HepG2 (cell line): ENCODE data around the gene FN1. TPM values are rescaled to one million over a fixed set of nuclear protein-coding genes. Genes with fewer than 3 reads are reported as not detected.

Source experiments
- AKNA ChIP-seq: sonication (generic); formaldehyde crosslinking; IDR thresholded peaks from 2 replicates; pipeline ENCODE4 v1.4.0; 2020; ENCODE audit warnings: missing genetic modification reagents, borderline replicate concordance
- KAT2B ChIP-seq: fragments of 150-350 bp; IDR thresholded peaks from 2 replicates; pipeline ENCODE4 v1.6.1; 2014; ENCODE audit warnings: low read depth, low read length, borderline replicate concordance
- KAT8 ChIP-seq: IDR thresholded peaks from 2 replicates; pipeline ENCODE4 v1.6.1; 2016; ENCODE audit warnings: missing genetic modification reagents, missing compliant biosample characterization
- MEIS1 ChIP-seq: sonication (generic); formaldehyde crosslinking; IDR thresholded peaks from 2 replicates; pipeline ENCODE4 v1.9.0; 2021; ENCODE audit warnings: mild to moderate bottlenecking, missing genetic modification reagents, moderate library complexity, borderline replicate concordance
- PRDM4 ChIP-seq: sonication (generic); formaldehyde crosslinking; IDR thresholded peaks from 2 replicates; pipeline ENCODE4 v1.9.0; 2021; ENCODE audit warnings: missing genetic modification reagents, borderline replicate concordance
- RBM39 ChIP-seq: fragments of 200-400 bp; formaldehyde crosslinking; IDR thresholded peaks from one replicate; pipeline ENCODE4 v1.6.1; 2018; ENCODE audit warnings: antibody characterized with exemption, mild to moderate bottlenecking, low read depth, low read length; ENCODE audit not compliant: poor library complexity, severe bottlenecking
- SOX5 ChIP-seq: IDR thresholded peaks from 2 replicates; pipeline ENCODE4 v1.6.1; 2016; ENCODE audit warnings: borderline replicate concordance
- SRSF4 ChIP-seq: fragments of 200-400 bp; formaldehyde crosslinking; IDR thresholded peaks from one replicate; pipeline ENCODE4 v1.6.1; 2018; ENCODE audit warnings: mild to moderate bottlenecking, low read depth, low read length, moderate library complexity; ENCODE audit not compliant: poor library complexity, severe bottlenecking
- TBX3 ChIP-seq: fragments of 450-650 bp; IDR thresholded peaks from 2 replicates; pipeline ENCODE4 v1.6.1; 2017; ENCODE audit warnings: antibody characterized with exemption, mild to moderate bottlenecking, inconsistent platforms, borderline replicate concordance
- TP53 ChIP-seq: sonication (generic); formaldehyde crosslinking; conservative IDR thresholded peaks from 2 replicates; pipeline ENCODE4 v1.4.0; 2020; ENCODE audit warnings: missing genetic modification reagents
- ZNF12 ChIP-seq: sonication (generic); formaldehyde crosslinking; IDR thresholded peaks from 2 replicates; pipeline ENCODE4 v1.5.0; 2020; ENCODE audit warnings: missing genetic modification reagents
- ZNF496 ChIP-seq: sonication (generic); formaldehyde crosslinking; IDR thresholded peaks from 2 replicates; pipeline ENCODE4 v1.8.1; 2023; ENCODE audit warnings: mild to moderate bottlenecking, moderate library complexity, missing genetic modification reagents; ENCODE audit not compliant: insufficient replicate concordance
- ZNF660 ChIP-seq: sonication (generic); formaldehyde crosslinking; IDR thresholded peaks from 2 replicates; pipeline ENCODE4 v1.5.1; 2020; ENCODE audit warnings: mild to moderate bottlenecking, low read depth, missing genetic modification reagents, borderline replicate concordance
- ZNF775 ChIP-seq: sonication (generic); formaldehyde crosslinking; IDR thresholded peaks from 2 replicates; pipeline ENCODE4 v1.4.0; 2020; ENCODE audit warnings: missing genetic modification reagents, mild to moderate bottlenecking, moderate library complexity, borderline replicate concordance
- ZNF792 ChIP-seq: IDR thresholded peaks from 2 replicates; pipeline ENCODE4 v1.6.1; 2016
- polyA plus RNA-seq, 8 experiments: library from polyadenylated mRNA; depleted of rRNA in 3 of 8; stranded (reverse) in 7 of 8; unstranded in 1 of 8; fragments of >200 nt; fragmentation: Illumina TruSeq in 4 of 8; extraction: Trizol in 4 of 8; gene quantifications; 2 replicates each; pipeline versions ENCODE4 v1.2.1 to v1.2.3, GENCODE V29; 2011 to 2016; ENCODE audit warnings: low read depth in 4 of 8, missing spikeins in 1 of 8, mixed read lengths in 1 of 8; ENCODE audit not compliant: insufficient read depth in 1 of 8
- total RNA-seq, 5 experiments: library from RNA; depleted of rRNA; stranded (reverse); fragments of >200 nt; fragmentation: Illumina TruSeq; extraction: Trizol; gene quantifications; 2 replicates each; pipeline ENCODE4 v1.2.3, GENCODE V29; 2016; ENCODE audit warnings: low read depth in 1 of 5
- TF ChIP-seq, protein P1 (sequence below): sonication (generic); formaldehyde crosslinking; IDR thresholded peaks from 2 replicates; pipeline ENCODE4 v1.5.1; 2020; ENCODE audit warnings: missing genetic modification reagents, mild to moderate bottlenecking, borderline replicate concordance
- TF ChIP-seq, protein P2 (sequence below): sonication (generic); formaldehyde crosslinking; IDR thresholded peaks from 2 replicates; pipeline ENCODE4 v1.8.0; 2022; ENCODE audit warnings: missing genetic modification reagents, low read depth, mild to moderate bottlenecking, borderline replicate concordance
- TF ChIP-seq, protein P3 (sequence below): sonication (generic); formaldehyde crosslinking; IDR thresholded peaks from 2 replicates; pipeline ENCODE4 v1.4.0; 2020; ENCODE audit warnings: missing genetic modification reagents

The FN1 gene
- total and polyA plus RNA-seq, 2 of the 13 experiments (the other 11 are each of a cell fraction or from before 2014, with no cell fraction given) = 1,847 to 6,471 TPM

- TF ChIP-seq AKNA (CRISPR knock-in tag) = no peak
- TF ChIP-seq, protein P1, sequence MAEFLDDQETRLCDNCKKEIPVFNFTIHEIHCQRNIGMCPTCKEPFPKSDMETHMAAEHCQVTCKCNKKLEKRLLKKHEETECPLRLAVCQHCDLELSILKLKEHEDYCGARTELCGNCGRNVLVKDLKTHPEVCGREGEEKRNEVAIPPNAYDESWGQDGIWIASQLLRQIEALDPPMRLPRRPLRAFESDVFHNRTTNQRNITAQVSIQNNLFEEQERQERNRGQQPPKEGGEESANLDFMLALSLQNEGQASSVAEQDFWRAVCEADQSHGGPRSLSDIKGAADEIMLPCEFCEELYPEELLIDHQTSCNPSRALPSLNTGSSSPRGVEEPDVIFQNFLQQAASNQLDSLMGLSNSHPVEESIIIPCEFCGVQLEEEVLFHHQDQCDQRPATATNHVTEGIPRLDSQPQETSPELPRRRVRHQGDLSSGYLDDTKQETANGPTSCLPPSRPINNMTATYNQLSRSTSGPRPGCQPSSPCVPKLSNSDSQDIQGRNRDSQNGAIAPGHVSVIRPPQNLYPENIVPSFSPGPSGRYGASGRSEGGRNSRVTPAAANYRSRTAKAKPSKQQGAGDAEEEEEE (CRISPR knock-in tag) = no peak
- TF ChIP-seq ZNF792 (CRISPR knock-in tag) = peak; percentile 31; the same call in 1 of the 2 replicates
- TF ChIP-seq ZNF12 (CRISPR knock-in tag) = peak; percentile 58; the same call in 1 of the 2 replicates
- TF ChIP-seq MEIS1 = no peak
- no peak for TF ChIP-seq RBM39
- peak; percentile 84; the same call in 1 of the 2 replicates for TF ChIP-seq SOX5 (CRISPR knock-in tag)
- peak; percentile 84; the same call in 1 of the 2 replicates for TF ChIP-seq ZNF775 (CRISPR knock-in tag)
- TF ChIP-seq KAT2B = no peak
- TF ChIP-seq PRDM4 (CRISPR knock-in tag) = no peak
- no peak for TF ChIP-seq SRSF4
- TF ChIP-seq, protein P2, sequence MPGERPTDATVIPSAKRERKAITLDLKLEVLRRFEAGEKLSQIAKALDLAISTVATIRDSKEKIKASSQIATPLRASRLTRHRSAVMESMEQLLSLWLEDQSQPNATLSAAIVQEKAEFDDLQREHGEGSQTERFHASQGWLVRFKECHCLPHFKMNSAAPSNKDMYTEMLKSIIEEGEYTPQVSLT (CRISPR knock-in tag) = no peak
- TF ChIP-seq ZNF496 = no peak
- TF ChIP-seq, protein P3, sequence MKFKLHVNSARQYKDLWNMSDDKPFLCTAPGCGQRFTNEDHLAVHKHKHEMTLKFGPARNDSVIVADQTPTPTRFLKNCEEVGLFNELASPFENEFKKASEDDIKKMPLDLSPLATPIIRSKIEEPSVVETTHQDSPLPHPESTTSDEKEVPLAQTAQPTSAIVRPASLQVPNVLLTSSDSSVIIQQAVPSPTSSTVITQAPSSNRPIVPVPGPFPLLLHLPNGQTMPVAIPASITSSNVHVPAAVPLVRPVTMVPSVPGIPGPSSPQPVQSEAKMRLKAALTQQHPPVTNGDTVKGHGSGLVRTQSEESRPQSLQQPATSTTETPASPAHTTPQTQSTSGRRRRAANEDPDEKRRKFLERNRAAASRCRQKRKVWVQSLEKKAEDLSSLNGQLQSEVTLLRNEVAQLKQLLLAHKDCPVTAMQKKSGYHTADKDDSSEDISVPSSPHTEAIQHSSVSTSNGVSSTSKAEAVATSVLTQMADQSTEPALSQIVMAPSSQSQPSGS (CRISPR knock-in tag) = peak; percentile 85
- TF ChIP-seq KAT8 (CRISPR knock-in tag) = no peak; the same call in 1 of the 2 replicates
- TF ChIP-seq TP53 (CRISPR knock-in tag) = no peak
- TF ChIP-seq TBX3 = peak; percentile 39; the same call in 1 of the 2 replicates
- TF ChIP-seq ZNF660 = no peak
Observed at GRCh38 chr2:215417400-215417951, 18.4 kb downstream of the FN1 start (continued).
